Measurements from ENCODE around the gene VAV3.

Gene VAV3

GRCh38 chr1:107810291-107810951, 154.6 kb downstream of the VAV3 start:
- H3K36me3 Mint-ChIP-seq: peaks cover 5% of the 10 kb centered on the region
- no peaks in the 10 kb centered on the region for H3K9me3 Mint-ChIP-seq
- DNase-seq: no peak
- peaks cover 4% of the 10 kb centered on the region for H3K4me1 Mint-ChIP-seq
- no peaks in the 10 kb centered on the region for H3K27me3 Mint-ChIP-seq
- CTCF ChIA-PET: no interaction called here
- no peak overlapping the region for H3K27ac Mint-ChIP-seq
- H3K4me3 Mint-ChIP-seq: no peak overlapping the region

GRCh38 chr1:107807855-107808254, 157.1 kb downstream of the VAV3 start:
- no peak for DNase-seq
- CTCF ChIA-PET: no interaction called here
- no peak overlapping the region for H3K4me3 Mint-ChIP-seq

GRCh38 chr1:107807405-107807804, 157.6 kb downstream of the VAV3 start:
- H3K4me1 Mint-ChIP-seq: peaks cover 34% of the 10 kb centered on the region

More at GRCh38 chr1:107807855-107808254, 157.1 kb downstream of the VAV3 start:
- no peaks in the 10 kb centered on the region for H3K27me3 Mint-ChIP-seq
- peaks cover 4% of the 10 kb centered on the region for H3K9me3 Mint-ChIP-seq
- peaks cover 13% of the 10 kb centered on the region for H3K36me3 Mint-ChIP-seq
- no peak overlapping the region for H3K27ac Mint-ChIP-seq
- peaks cover 29% of the 10 kb centered on the region for H3K4me1 Mint-ChIP-seq

GRCh38 chr1:107806902-107807301, 158.1 kb downstream of the VAV3 start:
- Mint-ChIP-seq H3K4me3 (no peak overlapping the region), H3K27me3 (no peaks in the 10 kb centered on the region), H3K9me3 (peaks cover 4% of the 10 kb centered on the region), H3K4me1 (peaks cover 34% of the 10 kb centered on the region), H3K36me3 (peaks cover 13% of the 10 kb centered on the region), H3K27ac (no peak overlapping the region)
- CTCF ChIA-PET: no interaction called here
- DNase-seq: no peak

More at GRCh38 chr1:107807405-107807804, 157.6 kb downstream of the VAV3 start:
- no peak for DNase-seq
- Mint-ChIP-seq H3K27me3 (no peaks in the 10 kb centered on the region), H3K27ac (no peak overlapping the region), H3K9me3 (peaks cover 4% of the 10 kb centered on the region), H3K4me3 (no peak overlapping the region), H3K36me3 (peaks cover 13% of the 10 kb centered on the region)
- CTCF ChIA-PET: no interaction called here

GRCh38 chr1:107804741-107805140, 160.2 kb downstream of the VAV3 start:
- CTCF ChIA-PET: no interaction called here
- Mint-ChIP-seq H3K4me3 (no peak overlapping the region), H3K27me3 (no peaks in the 10 kb centered on the region), H3K27ac (peak overlapping the region; percentile 58), H3K9me3 (peaks cover 6% of the 10 kb centered on the region), H3K4me1 (peaks cover 34% of the 10 kb centered on the region), H3K36me3 (peaks cover 13% of the 10 kb centered on the region)
- DNase-seq: no peak

- CTCF ChIA-PET: no interaction called here
- Mint-ChIP-seq H3K36me3 (peaks cover 13% of the 10 kb centered on the region), H3K9me3 (peaks cover 6% of the 10 kb centered on the region), H3K4me1 (peaks cover 34% of the 10 kb centered on the region), H3K4me3 (peak overlapping the region; percentile 39), H3K27me3 (no peaks in the 10 kb centered on the region), H3K27ac (peak overlapping the region; percentile 58)
- no peak for DNase-seq
Observed at GRCh38 chr1:107804134-107804533, 160.8 kb downstream of the VAV3 start.

GRCh38 chr1:107803579-107803978, 161.4 kb downstream of the VAV3 start:
- H3K9me3 Mint-ChIP-seq: peaks cover 6% of the 10 kb centered on the region
- CTCF ChIA-PET: no interaction called here
- H3K4me1 Mint-ChIP-seq: peaks cover 34% of the 10 kb centered on the region
- H3K27ac Mint-ChIP-seq: peak overlapping the region; percentile 58
- no peaks in the 10 kb centered on the region for H3K27me3 Mint-ChIP-seq
- no peak for DNase-seq
- peaks cover 13% of the 10 kb centered on the region for H3K36me3 Mint-ChIP-seq
- no peak overlapping the region for H3K4me3 Mint-ChIP-seq

GRCh38 chr1:107802654-107803053, 162.3 kb downstream of the VAV3 start:
- DNase-seq: no peak
- no peaks in the 10 kb centered on the region for H3K27me3 Mint-ChIP-seq
- H3K4me1 Mint-ChIP-seq: peaks cover 34% of the 10 kb centered on the region
- H3K36me3 Mint-ChIP-seq: peaks cover 13% of the 10 kb centered on the region
- peaks cover 6% of the 10 kb centered on the region for H3K9me3 Mint-ChIP-seq
- CTCF ChIA-PET: no interaction called here
- H3K27ac Mint-ChIP-seq: no peak overlapping the region
- no peak overlapping the region for H3K4me3 Mint-ChIP-seq

- H3K9me3 Mint-ChIP-seq: no peaks in the 10 kb centered on the region
- no peaks in the 10 kb centered on the region for H3K27me3 Mint-ChIP-seq
- H3K4me1 Mint-ChIP-seq: peaks cover 4% of the 10 kb centered on the region
- no peak for DNase-seq
- peaks cover 2% of the 10 kb centered on the region for H3K36me3 Mint-ChIP-seq
- CTCF ChIA-PET: no interaction called here
- H3K27ac Mint-ChIP-seq: no peak overlapping the region
- H3K4me3 Mint-ChIP-seq: no peak overlapping the region
Observed at GRCh38 chr1:107795994-107796393, 169.0 kb downstream of the VAV3 start.

- Mint-ChIP-seq H3K27ac (no peak overlapping the region), H3K4me3 (no peak overlapping the region), H3K9me3 (no peaks in the 10 kb centered on the region), H3K27me3 (no peaks in the 10 kb centered on the region), H3K36me3 (peaks cover 2% of the 10 kb centered on the region), H3K4me1 (peaks cover 4% of the 10 kb centered on the region)
- no peak for DNase-seq
- CTCF ChIA-PET: no interaction called here
Observed at GRCh38 chr1:107795441-107795840, 169.5 kb downstream of the VAV3 start.

GRCh38 chr1:107794571-107794970, 170.4 kb downstream of the VAV3 start:
- H3K27me3 Mint-ChIP-seq: no peaks in the 10 kb centered on the region
- CTCF ChIA-PET: interaction anchor here (1.1 kb wide), 1 partner anchor 331 kb away, joined by 7 read pairs; no protein-coding TSS in a partner anchor
- H3K36me3 Mint-ChIP-seq: peaks cover 2% of the 10 kb centered on the region
- DNase-seq: no peak
- no peaks in the 10 kb centered on the region for H3K9me3 Mint-ChIP-seq
- H3K27ac Mint-ChIP-seq: no peak overlapping the region
- peaks cover 6% of the 10 kb centered on the region for H3K4me1 Mint-ChIP-seq
- no peak overlapping the region for H3K4me3 Mint-ChIP-seq

- Mint-ChIP-seq H3K27me3 (no peaks in the 10 kb centered on the region), H3K36me3 (peaks cover 2% of the 10 kb centered on the region), H3K4me3 (no peak overlapping the region), H3K4me1 (peaks cover 11% of the 10 kb centered on the region), H3K27ac (no peak overlapping the region), H3K9me3 (no peaks in the 10 kb centered on the region)
- CTCF ChIA-PET: interaction anchor here (1.1 kb wide), 1 partner anchor 331 kb away, joined by 7 read pairs; no protein-coding TSS in a partner anchor
- DNase-seq: no peak
Observed at GRCh38 chr1:107793896-107794453, 171.0 kb downstream of the VAV3 start.

GRCh38 chr1:107791348-107791747, 173.6 kb downstream of the VAV3 start:
- Mint-ChIP-seq H3K36me3 (peaks cover 2% of the 10 kb centered on the region), H3K27me3 (no peaks in the 10 kb centered on the region), H3K27ac (no peak overlapping the region), H3K4me3 (no peak overlapping the region), H3K4me1 (peaks cover 37% of the 10 kb centered on the region), H3K9me3 (no peaks in the 10 kb centered on the region)
- CTCF ChIA-PET: interaction anchor here (0.9 to 1.7 kb wide), 3 partner anchors 8 to 334 kb away, joined by 3 to 6 read pairs (median 3); no protein-coding TSS in a partner anchor
- DNase-seq: no peak

- no peak for DNase-seq
- H3K4me1 Mint-ChIP-seq: peaks cover 51% of the 10 kb centered on the region
- no peak overlapping the region for H3K4me3 Mint-ChIP-seq
- CTCF ChIA-PET: interaction anchor here (1.4 to 10.9 kb wide), 2 partner anchors 337 to 411 kb away, joined by 6 to 249 read pairs; partner anchors contain the start of gene SLC25A24
- H3K9me3 Mint-ChIP-seq: no peaks in the 10 kb centered on the region
- H3K27me3 Mint-ChIP-seq: no peaks in the 10 kb centered on the region
- H3K36me3 Mint-ChIP-seq: peaks cover 2% of the 10 kb centered on the region
- no peak overlapping the region for H3K27ac Mint-ChIP-seq
Observed at GRCh38 chr1:107789817-107790524, 175.0 kb downstream of the VAV3 start.
